GM18909 (cell line): Measurements from ENCODE around the gene PRKG2.
"Not testable (repeated sequence)": the region's sequence is repeated elsewhere in the genome, so short reads cannot be mapped to it uniquely, and the experiment has no call there.

Experiments
- ATAC-seq: cut with Tn5 transposase; IDR thresholded peaks from one replicate; pipeline ENCODE4 v1.9.1; 2021; ENCODE audit warnings: mild to moderate bottlenecking; ENCODE audit not compliant: unreplicated experiment, poor library complexity

The PRKG2 gene, protein sequence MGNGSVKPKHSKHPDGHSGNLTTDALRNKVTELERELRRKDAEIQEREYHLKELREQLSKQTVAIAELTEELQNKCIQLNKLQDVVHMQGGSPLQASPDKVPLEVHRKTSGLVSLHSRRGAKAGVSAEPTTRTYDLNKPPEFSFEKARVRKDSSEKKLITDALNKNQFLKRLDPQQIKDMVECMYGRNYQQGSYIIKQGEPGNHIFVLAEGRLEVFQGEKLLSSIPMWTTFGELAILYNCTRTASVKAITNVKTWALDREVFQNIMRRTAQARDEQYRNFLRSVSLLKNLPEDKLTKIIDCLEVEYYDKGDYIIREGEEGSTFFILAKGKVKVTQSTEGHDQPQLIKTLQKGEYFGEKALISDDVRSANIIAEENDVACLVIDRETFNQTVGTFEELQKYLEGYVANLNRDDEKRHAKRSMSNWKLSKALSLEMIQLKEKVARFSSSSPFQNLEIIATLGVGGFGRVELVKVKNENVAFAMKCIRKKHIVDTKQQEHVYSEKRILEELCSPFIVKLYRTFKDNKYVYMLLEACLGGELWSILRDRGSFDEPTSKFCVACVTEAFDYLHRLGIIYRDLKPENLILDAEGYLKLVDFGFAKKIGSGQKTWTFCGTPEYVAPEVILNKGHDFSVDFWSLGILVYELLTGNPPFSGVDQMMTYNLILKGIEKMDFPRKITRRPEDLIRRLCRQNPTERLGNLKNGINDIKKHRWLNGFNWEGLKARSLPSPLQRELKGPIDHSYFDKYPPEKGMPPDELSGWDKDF

DNA sequence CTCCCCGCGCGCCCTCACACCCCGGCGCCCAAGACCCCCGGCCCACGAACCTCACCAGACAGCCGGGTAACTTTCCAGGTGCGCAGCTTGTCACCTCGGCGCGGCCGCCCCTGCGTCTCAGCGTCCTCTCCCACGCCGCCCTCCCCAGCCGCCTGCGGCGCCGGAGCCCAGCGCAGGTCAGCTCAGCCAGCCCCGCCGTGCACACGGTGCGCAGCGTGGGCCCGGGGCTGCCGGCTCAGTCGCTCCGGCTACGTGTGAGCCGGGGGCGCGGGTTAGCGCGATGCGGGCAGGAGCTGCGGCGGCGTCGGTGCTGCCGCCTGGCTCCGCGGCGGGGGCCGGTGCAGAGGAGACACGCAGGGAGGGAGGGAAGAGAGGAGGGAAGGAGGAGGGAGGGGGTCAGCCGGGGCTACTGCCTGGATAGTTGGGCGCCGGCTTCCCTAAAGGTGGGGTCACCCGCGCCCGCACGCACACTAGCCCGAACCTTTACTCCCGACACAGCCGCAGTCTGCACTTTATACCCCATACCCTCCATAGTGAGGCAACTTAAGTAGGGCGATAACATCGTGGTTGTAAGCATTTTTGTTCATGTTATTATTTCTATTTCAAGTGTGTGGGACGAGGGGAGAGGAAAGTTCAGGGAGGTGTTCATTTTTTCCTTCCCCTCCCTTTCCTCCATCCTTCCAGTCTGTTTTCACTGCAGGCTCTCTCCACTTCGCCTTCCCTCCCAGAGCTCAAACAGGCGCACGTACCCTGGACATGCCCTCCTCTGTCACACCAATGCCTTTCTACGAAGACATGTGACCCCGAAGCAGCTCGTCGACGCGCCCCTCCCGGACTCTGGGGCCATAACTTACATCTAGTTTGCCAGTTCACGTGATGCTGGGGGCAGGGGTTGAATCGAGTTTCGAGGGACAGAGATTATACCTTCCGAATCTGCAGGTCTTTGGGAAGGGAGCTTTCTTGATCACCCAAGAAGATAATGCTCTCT is at the start of gene PRKG2:
TSS of gene PRKG2 (minus strand) at position 342 of the 988 bp plus-strand sequence. CDS start 10,175 bp downstream, outside the sequence.
- no peak for ATAC-seq

GRCh38 chr4:81260443-81261101 is 45.5 kb upstream of the PRKG2 start:
- no peak for ATAC-seq

DNA sequence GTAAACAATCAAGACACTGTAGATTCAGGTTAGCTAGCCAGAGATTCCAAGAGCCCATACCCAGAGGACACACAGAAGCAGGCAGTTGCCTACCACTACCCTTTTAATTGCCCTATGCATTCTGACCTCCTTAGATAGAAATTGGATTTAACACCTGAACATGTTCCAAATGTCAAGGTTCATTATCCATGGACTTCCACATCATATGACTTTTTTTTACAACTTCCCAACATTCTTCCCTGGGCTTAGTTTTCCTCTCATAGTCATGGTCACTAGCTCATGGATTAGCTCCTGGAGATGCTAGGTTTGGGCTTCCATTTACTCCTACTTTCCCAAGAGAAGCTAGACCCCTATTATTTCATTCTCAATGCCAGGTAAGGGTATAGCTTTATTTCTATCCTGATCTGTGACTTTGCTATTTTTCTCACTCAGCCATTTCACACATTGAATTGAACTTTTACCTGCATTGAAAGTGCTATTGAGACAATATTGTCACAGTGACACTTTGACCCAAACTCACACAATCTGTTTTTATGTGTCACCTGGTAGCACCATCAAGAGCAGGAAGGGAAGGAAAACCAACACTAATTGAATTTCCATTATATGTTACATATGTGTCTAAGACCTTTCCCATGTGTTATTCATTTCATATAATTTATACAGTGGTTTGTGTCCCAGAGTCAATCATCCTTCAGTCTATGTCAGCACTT is 44.0 kb upstream of the PRKG2 start:
- no peak for ATAC-seq

DNA sequence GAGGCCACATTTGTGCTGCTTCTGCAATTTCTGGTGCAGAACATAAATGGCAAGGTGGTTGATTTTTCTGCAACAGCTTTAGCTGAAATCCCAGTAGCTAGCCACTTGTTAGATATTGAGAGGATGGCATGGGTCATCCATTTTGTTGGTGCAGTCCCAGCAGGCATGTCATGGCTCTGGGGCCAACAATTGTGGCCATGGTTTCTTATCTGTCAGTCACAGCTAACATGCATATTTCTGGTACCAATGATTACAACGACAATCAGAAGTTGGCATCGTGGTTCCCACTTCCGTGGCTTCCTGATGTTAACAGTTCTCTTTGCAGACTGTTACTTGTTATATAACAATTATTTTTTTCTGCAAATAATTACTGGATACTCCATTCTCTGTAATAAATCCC is 42.8 kb upstream of the PRKG2 start:
- no peak for ATAC-seq

DNA sequence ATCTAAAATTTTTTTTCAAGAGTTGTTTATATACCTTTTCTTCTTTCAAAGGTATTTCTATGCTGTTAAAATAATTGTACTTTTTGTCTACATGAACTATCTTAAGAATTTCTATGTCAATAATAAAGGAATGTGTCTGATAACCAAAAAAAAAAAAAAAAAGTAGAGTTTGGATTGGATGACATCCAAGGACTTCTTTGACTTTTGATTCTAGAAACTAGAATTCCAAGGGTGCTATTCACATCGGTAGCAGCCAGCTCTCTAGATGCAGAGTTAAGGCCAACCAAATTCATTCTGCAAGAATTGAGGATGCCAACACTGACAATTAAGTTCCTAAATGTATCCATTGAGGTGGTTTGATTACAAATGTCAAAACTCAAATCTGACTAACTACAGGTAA is 42.0 kb upstream of the PRKG2 start:
- ATAC-seq: no peak

GRCh38 chr4:81256059-81256970 is 41.3 kb upstream of the PRKG2 start:
- no peak for ATAC-seq

GRCh38 chr4:81255524-81255923 is 40.5 kb upstream of the PRKG2 start:
- no peak for ATAC-seq

GRCh38 chr4:81250430-81250829 is 35.4 kb upstream of the PRKG2 start:
- no peak for ATAC-seq

DNA sequence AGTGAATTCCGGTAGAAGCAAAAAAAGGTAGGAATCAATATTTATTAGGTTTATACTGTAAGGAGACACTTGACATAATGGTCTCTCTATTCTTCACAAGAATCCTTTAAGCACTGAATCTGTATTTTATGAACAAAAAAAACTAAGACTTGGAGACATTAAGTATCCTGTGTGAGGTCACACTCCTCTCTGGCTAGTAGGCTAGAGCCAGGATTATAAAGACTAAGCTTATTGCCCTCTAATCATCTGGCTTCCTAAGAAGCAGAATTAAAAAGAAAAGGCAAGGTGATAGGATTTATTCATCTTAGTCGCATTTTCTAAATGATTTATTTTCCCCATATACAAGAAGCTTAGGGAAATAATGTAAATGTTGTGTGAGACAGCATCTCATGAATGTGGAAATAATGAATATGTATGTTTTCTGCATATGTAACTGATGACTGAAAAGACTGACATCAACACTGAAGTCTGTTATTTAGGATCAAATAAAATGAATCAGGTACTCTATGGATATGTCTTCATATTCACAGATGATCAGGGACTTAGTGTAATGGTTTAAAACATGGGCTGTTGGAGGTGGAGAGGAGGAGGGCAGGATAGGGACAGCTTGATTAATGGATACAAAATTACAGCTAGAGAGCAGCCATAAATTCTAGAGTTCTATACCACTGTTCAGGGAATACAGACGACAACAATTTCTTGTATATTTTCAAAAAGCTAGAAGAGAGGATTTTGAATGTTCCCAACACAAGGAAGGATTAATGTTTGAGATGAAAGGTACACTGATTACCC is 30.4 kb upstream of the PRKG2 start:
- no peak for ATAC-seq

- no peak for ATAC-seq
These were observed 22.8 kb upstream of the PRKG2 start for GRCh38 chr4:81237791-81238190.

DNA sequence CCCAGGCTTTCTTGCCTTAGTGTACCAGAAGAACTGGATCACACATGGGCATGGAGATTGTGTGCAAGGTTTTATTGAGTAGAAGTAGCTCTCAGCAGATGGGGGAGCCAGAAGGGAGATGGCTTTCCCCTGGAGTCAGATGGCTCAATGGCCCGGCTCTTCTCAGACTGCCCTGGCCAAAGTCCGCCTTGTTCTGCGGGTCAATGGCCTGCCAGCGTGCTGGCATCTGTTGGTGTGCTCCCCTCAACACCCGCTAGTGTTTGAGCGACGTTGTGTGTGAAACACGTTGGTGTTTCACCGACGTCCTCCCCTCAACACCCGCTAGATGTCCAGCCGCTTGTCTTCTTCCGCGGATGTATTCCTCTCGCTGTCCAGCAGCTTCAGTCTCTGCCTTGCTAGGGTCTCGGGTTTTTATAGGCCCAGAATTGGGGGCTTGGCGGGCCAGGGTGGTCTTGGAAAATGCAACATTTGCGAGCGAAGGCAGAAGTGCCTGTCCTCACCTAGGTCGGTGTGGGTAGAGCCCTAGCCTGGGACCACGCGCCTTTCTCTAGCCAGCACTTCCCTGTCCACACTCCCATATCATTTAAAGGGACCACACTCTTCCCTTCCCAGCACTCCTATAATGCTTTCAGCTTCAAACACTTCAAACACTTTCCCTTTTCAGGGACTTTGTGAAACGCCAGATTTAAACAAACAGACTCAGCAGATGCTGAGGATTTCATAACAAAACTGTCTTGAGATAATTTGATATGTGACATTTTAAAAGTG is 21.1 kb upstream of the PRKG2 start:
- no peak for ATAC-seq

DNA sequence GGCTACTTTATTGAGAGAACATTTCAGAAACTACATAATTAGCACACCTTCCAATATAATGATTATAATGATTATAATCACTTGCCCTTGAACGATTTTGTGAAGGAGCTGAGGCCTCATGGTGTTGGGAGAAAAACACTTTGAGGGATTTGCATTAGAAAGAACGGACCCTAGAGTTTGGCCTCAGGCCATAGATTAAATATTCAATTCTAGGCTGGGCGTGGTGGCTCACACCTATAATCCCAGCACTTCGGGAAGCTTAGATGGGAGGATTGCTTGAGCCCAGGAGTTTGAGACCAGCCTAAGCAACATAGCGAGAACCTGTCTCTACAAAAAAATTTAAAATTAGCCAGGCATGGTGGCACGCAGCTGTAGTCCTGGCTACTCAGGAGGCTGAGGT is 12.9 kb upstream of the PRKG2 start:
- no peak for ATAC-seq

DNA sequence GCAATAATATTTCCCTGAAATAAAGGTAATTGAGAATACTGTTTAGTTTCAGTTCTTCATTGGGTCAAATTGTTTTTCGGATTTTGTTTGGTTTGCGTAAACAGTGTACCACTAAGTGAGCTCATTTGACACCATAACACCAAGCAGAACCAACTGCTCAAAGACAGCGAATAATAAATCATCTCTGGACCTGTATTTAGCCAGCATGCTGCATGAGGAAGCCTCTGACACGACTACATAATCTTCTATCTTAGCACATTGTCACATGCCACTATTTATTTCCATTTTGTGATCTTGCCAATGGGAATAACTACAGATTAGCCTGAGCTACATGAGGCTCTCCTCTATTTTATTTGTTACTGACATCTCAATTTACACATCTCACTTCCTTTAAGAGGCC is 12.1 kb upstream of the PRKG2 start:
- ATAC-seq: no peak

- ATAC-seq: no peak
These were observed 10.2 kb upstream of the PRKG2 start for GRCh38 chr4:81225252-81225651.

- ATAC-seq: not testable (repeated sequence)
These were observed 7.1 kb upstream of the PRKG2 start for GRCh38 chr4:81222082-81222472.

- ATAC-seq: no peak
These were observed 6.5 kb upstream of the PRKG2 start for GRCh38 chr4:81221303-81222081.
